Fibroblast of lung (primary cell): ENCODE data around the gene FAM149B1. TPM values are rescaled to one million over a fixed set of nuclear protein-coding genes. Genes with fewer than 3 reads are reported as not detected.
A peak's percentile ranks its signal among the peaks of the same experiment; 100 is the strongest.

Experiments used
- DNase-seq, 2 donors: peaks; one replicate each; pipeline versions ENCODE4 v3.0.0 to v3.0.0-alpha.2; 2010; ENCODE audit warnings: low read depth in 2 of 2
- H2AFZ ChIP-seq: 2 replicates; pipeline ENCODE4 v1.5.1; 2012; ENCODE audit warnings: low read length, control low read depth, inconsistent platforms
- H3K27ac ChIP-seq: 2 replicates; pipeline ENCODE4 v1.5.1; 2011; ENCODE audit warnings: low read length, control low read depth; ENCODE audit not compliant: insufficient read depth
- H3K27me3 ChIP-seq: 2 replicates; pipeline ENCODE4 v1.5.1; 2011; ENCODE audit warnings: mild to moderate bottlenecking, low read length; ENCODE audit not compliant: control insufficient read depth, insufficient read depth
- H3K36me3 ChIP-seq: 2 replicates; pipeline ENCODE4 v1.5.1; 2011; ENCODE audit warnings: low read length; ENCODE audit not compliant: control insufficient read depth, insufficient read depth
- H3K4me1 ChIP-seq: 2 replicates; pipeline ENCODE4 v1.5.1; 2011; ENCODE audit warnings: low read length; ENCODE audit not compliant: control insufficient read depth, insufficient read depth; ENCODE audit errors: extremely low read depth
- H3K4me2 ChIP-seq: 2 replicates; pipeline ENCODE4 v1.5.1; 2011; ENCODE audit warnings: low read length, control low read depth; ENCODE audit not compliant: insufficient read depth; ENCODE audit errors: extremely low read depth
- H3K4me3 ChIP-seq, 4 experiments: fragments of 200-600 bp in 1 of 4; sonication (generic) in 1 of 4; replicated peaks in 1 of 4; 2 replicates each; pipeline ENCODE4 v1.5.1; 2011 to 2016; ENCODE audit warnings: low read length in 4 of 4, low read depth in 3 of 4, mild to moderate bottlenecking in 3 of 4, control low read depth in 2 of 4, inconsistent platforms in 1 of 4, mixed read lengths in 1 of 4; ENCODE audit not compliant: insufficient read depth in 1 of 4; ENCODE audit errors: control extremely low read depth in 1 of 4
- H3K79me2 ChIP-seq: 2 replicates; pipeline ENCODE4 v1.5.1; 2012; ENCODE audit warnings: mild to moderate bottlenecking, low read length, inconsistent platforms; ENCODE audit not compliant: control insufficient read depth, insufficient read depth
- H3K9ac ChIP-seq: 2 replicates; pipeline ENCODE4 v1.5.1; 2011; ENCODE audit warnings: mild to moderate bottlenecking, low read length, control low read depth; ENCODE audit not compliant: insufficient read depth
- H3K9me3 ChIP-seq: 2 replicates; pipeline ENCODE4 v1.5.1; 2012; ENCODE audit warnings: low read depth, low read length; ENCODE audit not compliant: control insufficient read depth, insufficient read depth
- H4K20me1 ChIP-seq: 2 replicates; pipeline ENCODE4 v1.5.1; 2011; ENCODE audit warnings: low read length; ENCODE audit not compliant: control insufficient read depth, insufficient read depth; ENCODE audit errors: extremely low read depth
- CTCF ChIP-seq, 2 donors: IDR thresholded peaks in 1 of 2; conservative IDR thresholded peaks in 1 of 2; 1 replicate in 1 of 2; 2 replicates in 1 of 2; pipeline ENCODE4 v1.5.1; 2011 to 2012; ENCODE audit warnings: low read length in 2 of 2, control low read depth in 1 of 2, inconsistent platforms in 1 of 2, low read depth in 1 of 2, mild to moderate bottlenecking in 1 of 2
- EZH2 ChIP-seq: IDR thresholded peaks from 2 replicates; pipeline ENCODE4 v1.5.1; 2012; ENCODE audit warnings: low read length, control low read depth, mild to moderate bottlenecking; ENCODE audit errors: missing control alignments
- polyA plus RNA-seq, 2 donors: library from polyadenylated mRNA; depleted of rRNA in 1 of 2; stranded (reverse) in 1 of 2; unstranded in 1 of 2; fragments of >200 nt; gene quantifications; 2 replicates each; pipeline ENCODE4 v1.2.1, GENCODE V29; 2011 to 2012; ENCODE audit warnings: missing spikeins in 1 of 2
- total RNA-seq: library from RNA; depleted of rRNA; stranded (reverse); fragments of >200 nt; gene quantifications from 2 replicates; pipeline ENCODE4 v1.2.1, GENCODE V29; 2014

FAM149B1 gene
- total and polyA plus RNA-seq, 2 donors (not counting 1 experiment from before 2014, with no cell fraction given): 38.9 to 44.9 TPM

- Histone ChIP-seq H3K4me3 (peak overlapping the region; percentile 25 to 93 (median 82)), H3K9ac (no peak overlapping the region), H3K27ac (no peak overlapping the region), H3K36me3 (peaks cover 2% of the 10 kb centered on the region), H3K27me3 (no peaks in the 10 kb centered on the region), H3K4me2 (peak overlapping the region; percentile 76), H3K4me1 (peaks cover 8% of the 10 kb centered on the region), H2AFZ (no peak overlapping the region), H3K79me2 (peaks cover 30% of the 10 kb centered on the region), H3K9me3 (no peaks in the 10 kb centered on the region), H4K20me1 (no peaks in the 10 kb centered on the region)
- no peak for TF ChIP-seq CTCF (conservative IDR thresholded peaks at IDR 0.05 in 1 of 2, IDR thresholded peaks at IDR 0.05 in 1 of 2; ENCODE audit: low read depth in 1 of 2, low read length in 2 of 2)
- no peak for TF ChIP-seq EZH2
- no peak for DNase-seq
These were observed 77.1 kb downstream of the FAM149B1 start for GRCh38 chr10:73244866-73245477.

- Histone ChIP-seq H3K4me1 (peaks cover 8% of the 10 kb centered on the region), H3K4me3 (peak overlapping the region; percentile 76 to 93 (median 86)), H3K4me2 (peak overlapping the region; percentile 53), H3K9me3 (no peaks in the 10 kb centered on the region), H3K9ac (peak overlapping the region; percentile 78), H3K79me2 (peaks cover 42% of the 10 kb centered on the region), H3K27me3 (no peaks in the 10 kb centered on the region), H4K20me1 (no peaks in the 10 kb centered on the region), H3K36me3 (peaks cover 5% of the 10 kb centered on the region), H2AFZ (no peak overlapping the region), H3K27ac (peak overlapping the region; percentile 84)
- DNase-seq: peak in 1 of 2 donors; percentile 11
- TF ChIP-seq EZH2 (no peak), CTCF (conservative IDR thresholded peaks at IDR 0.05 in 1 of 2, IDR thresholded peaks at IDR 0.05 in 1 of 2; ENCODE audit: low read depth in 1 of 2, low read length in 2 of 2) (no peak)
These were observed 78.4 kb downstream of the FAM149B1 start for GRCh38 chr10:73246322-73246645.

- Histone ChIP-seq H3K79me2 (peaks cover 48% of the 10 kb centered on the region), H2AFZ (peak within 1 kb of the TSS; percentile 59), H3K9ac (peak within 1 kb of the TSS; percentile 78), H3K27ac (peak within 1 kb of the TSS; percentile 84), H3K4me3 (peak within 1 kb of the TSS; percentile 76 to 93 (median 86)), H4K20me1 (no peaks in the 10 kb centered on the region), H3K4me2 (peak within 1 kb of the TSS; percentile 90), H3K4me1 (peaks cover 8% of the 10 kb centered on the region), H3K9me3 (no peaks in the 10 kb centered on the region), H3K27me3 (no peaks in the 10 kb centered on the region), H3K36me3 (peaks cover 5% of the 10 kb centered on the region)
- peak; percentile 92 for DNase-seq
- TF ChIP-seq EZH2: no peak
- TF ChIP-seq CTCF (conservative IDR thresholded peaks at IDR 0.05 in 1 of 2, IDR thresholded peaks at IDR 0.05 in 1 of 2; ENCODE audit: low read depth in 1 of 2, low read length in 2 of 2): no peak
These were observed 79.0 kb downstream of the FAM149B1 start, which contains the start of gene DNAJC9 for GRCh38 chr10:73246646-73247508. Gene DNAJC9, minus strand, starts transcription at chr10:73247255. Its CDS starts 66 bp downstream, at chr10:73247189.
